Fibroblast of the conjunctiva (primary cell): ENCODE data around the gene FOXN3.
"Not testable (repeated sequence)": the region's sequence is repeated elsewhere in the genome, so short reads cannot be mapped to it uniquely, and the experiment has no call there.

Experiments used
- DNase-seq: peaks from one replicate; pipeline ENCODE4 v3.0.0-alpha.2; 2010; ENCODE audit warnings: low read depth

The FOXN3 gene

GRCh38 chr14:89303456-89304435 is 113.3 kb downstream of the FOXN3 start:
- peak; percentile 50 for DNase-seq

- no peak for DNase-seq
Measured at GRCh38 chr14:89302396-89302950, 114.6 kb downstream of the FOXN3 start.

- DNase-seq: no peak
Measured at GRCh38 chr14:89299587-89299986, 117.4 kb downstream of the FOXN3 start.

- DNase-seq: no peak
Measured at GRCh38 chr14:89298056-89298834, 118.8 kb downstream of the FOXN3 start.

GRCh38 chr14:89296281-89296745 is 120.7 kb downstream of the FOXN3 start:
- DNase-seq: no peak

- DNase-seq: no peak
Measured at GRCh38 chr14:89294872-89295271, 122.2 kb downstream of the FOXN3 start.

GRCh38 chr14:89294469-89294868 is 122.6 kb downstream of the FOXN3 start:
- not testable (repeated sequence) for DNase-seq

GRCh38 chr14:89294060-89294459 is 123.0 kb downstream of the FOXN3 start:
- DNase-seq: no peak

GRCh38 chr14:89293314-89293916 is 123.6 kb downstream of the FOXN3 start:
- no peak for DNase-seq

- no peak for DNase-seq
Measured at GRCh38 chr14:89292579-89293313, 124.3 kb downstream of the FOXN3 start.

- DNase-seq: no peak
Measured at GRCh38 chr14:89291351-89291940, 125.6 kb downstream of the FOXN3 start.

- DNase-seq: no peak
Measured at GRCh38 chr14:89290813-89291212, 126.2 kb downstream of the FOXN3 start.

GRCh38 chr14:89289477-89289876 is 127.6 kb downstream of the FOXN3 start:
- DNase-seq: no peak

- DNase-seq: no peak
Measured at GRCh38 chr14:89288114-89288513, 128.9 kb downstream of the FOXN3 start.

GRCh38 chr14:89284333-89285058 is 132.5 kb downstream of the FOXN3 start:
- no peak for DNase-seq

GRCh38 chr14:89283327-89284060 is 133.5 kb downstream of the FOXN3 start:
- DNase-seq: no peak

GRCh38 chr14:89282191-89282590 is 134.8 kb downstream of the FOXN3 start:
- DNase-seq: no peak

GRCh38 chr14:89280600-89280999 is 136.4 kb downstream of the FOXN3 start:
- DNase-seq: no peak

GRCh38 chr14:89279649-89280232 is 137.3 kb downstream of the FOXN3 start:
- DNase-seq: no peak
